Left hindlimb (tissue), 1 donor: Measurements from ENCODE around the gene DOCK9.

ENCODE experiments used
- DNase-seq: peaks from one replicate; pipeline ENCODE4 v3.0.0-alpha.2; 2018

The DOCK9 gene

GRCh38 chr13:98842858-98843481 is 134.9 kb downstream of the DOCK9 start:
- DNase-seq: peak; percentile 83

GRCh38 chr13:98842070-98842469 is 135.8 kb downstream of the DOCK9 start:
- DNase-seq: no peak

- peak; percentile 63 for DNase-seq
Observed at GRCh38 chr13:98839856-98840769, 137.8 kb downstream of the DOCK9 start.

- no peak for DNase-seq
Observed at GRCh38 chr13:98838776-98839175, 139.1 kb downstream of the DOCK9 start.

GRCh38 chr13:98837896-98838295 is 140.0 kb downstream of the DOCK9 start:
- DNase-seq: no peak

GRCh38 chr13:98835156-98835555 is 142.7 kb downstream of the DOCK9 start:
- DNase-seq: no peak

GRCh38 chr13:98834254-98834960 is 143.5 kb downstream of the DOCK9 start:
- DNase-seq: no peak

- DNase-seq: no peak
Observed at GRCh38 chr13:98831236-98831635, 146.6 kb downstream of the DOCK9 start.

- DNase-seq: no peak
Observed at GRCh38 chr13:98829541-98829940, 148.3 kb downstream of the DOCK9 start.

GRCh38 chr13:98828614-98829013 is 149.2 kb downstream of the DOCK9 start:
- no peak for DNase-seq

- DNase-seq: no peak
Observed at GRCh38 chr13:98827449-98827848, 150.4 kb downstream of the DOCK9 start.

- DNase-seq: no peak
Observed at GRCh38 chr13:98826146-98826545, 151.7 kb downstream of the DOCK9 start.

- DNase-seq: no peak
Observed at GRCh38 chr13:98825659-98826058, 152.2 kb downstream of the DOCK9 start.

- no peak for DNase-seq
Observed at GRCh38 chr13:98824376-98825160, 153.3 kb downstream of the DOCK9 start.

GRCh38 chr13:98823442-98823841 is 154.4 kb downstream of the DOCK9 start:
- no peak for DNase-seq

- DNase-seq: no peak
Observed at GRCh38 chr13:98822225-98822606, 155.6 kb downstream of the DOCK9 start.

- DNase-seq: peak; percentile 57
Observed at GRCh38 chr13:98821372-98822224, 156.3 kb downstream of the DOCK9 start.

- DNase-seq: no peak
Observed at GRCh38 chr13:98820744-98821371, 157.0 kb downstream of the DOCK9 start.

- no peak for DNase-seq
Observed at GRCh38 chr13:98820300-98820699, 157.6 kb downstream of the DOCK9 start.

- DNase-seq: no peak
Observed at GRCh38 chr13:98819382-98820010, 158.4 kb downstream of the DOCK9 start.

- DNase-seq: no peak
Observed at GRCh38 chr13:98816406-98816805, 161.5 kb downstream of the DOCK9 start.
